OCI-LY3 (cell line): Measurements from ENCODE around the gene GPR32.

Source experiments
- EZH2phosphoT487 ChIP-seq: fragments of 200-600 bp; shearing (Covaris generic); IDR thresholded peaks from 2 replicates; pipeline ENCODE4 v1.6.1; 2018; ENCODE audit warnings: antibody characterized with exemption, mixed run types, low read depth
- TF ChIP-seq, protein P1 (sequence below): fragments of 200-600, 300-600 bp; sonication (generic); IDR thresholded peaks from 2 replicates; pipeline ENCODE4 v1.5.1; 2014; ENCODE audit warnings: antibody characterized with exemption, low read length, low read depth

DNA sequence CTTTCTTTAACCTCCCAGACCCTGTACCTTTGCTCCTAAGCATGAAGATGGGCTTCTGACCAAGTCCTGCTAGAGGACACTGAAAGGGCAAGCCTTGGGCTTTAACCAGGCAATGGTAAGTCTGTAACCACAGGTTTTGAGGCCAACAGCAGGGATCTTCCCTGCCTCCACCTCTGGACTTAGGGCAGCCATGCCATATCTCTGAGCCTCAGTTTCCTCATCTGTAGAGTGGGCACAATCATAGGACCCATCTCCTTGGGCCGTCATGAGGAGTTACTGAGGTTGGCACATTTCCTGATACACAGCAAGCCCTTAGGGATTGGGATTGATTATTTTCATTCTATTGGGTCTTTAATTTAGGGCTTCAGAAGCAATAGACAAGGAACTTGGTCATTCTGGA, 38.6 kb downstream of the GPR32 start:
- TF ChIP-seq, protein P1, sequence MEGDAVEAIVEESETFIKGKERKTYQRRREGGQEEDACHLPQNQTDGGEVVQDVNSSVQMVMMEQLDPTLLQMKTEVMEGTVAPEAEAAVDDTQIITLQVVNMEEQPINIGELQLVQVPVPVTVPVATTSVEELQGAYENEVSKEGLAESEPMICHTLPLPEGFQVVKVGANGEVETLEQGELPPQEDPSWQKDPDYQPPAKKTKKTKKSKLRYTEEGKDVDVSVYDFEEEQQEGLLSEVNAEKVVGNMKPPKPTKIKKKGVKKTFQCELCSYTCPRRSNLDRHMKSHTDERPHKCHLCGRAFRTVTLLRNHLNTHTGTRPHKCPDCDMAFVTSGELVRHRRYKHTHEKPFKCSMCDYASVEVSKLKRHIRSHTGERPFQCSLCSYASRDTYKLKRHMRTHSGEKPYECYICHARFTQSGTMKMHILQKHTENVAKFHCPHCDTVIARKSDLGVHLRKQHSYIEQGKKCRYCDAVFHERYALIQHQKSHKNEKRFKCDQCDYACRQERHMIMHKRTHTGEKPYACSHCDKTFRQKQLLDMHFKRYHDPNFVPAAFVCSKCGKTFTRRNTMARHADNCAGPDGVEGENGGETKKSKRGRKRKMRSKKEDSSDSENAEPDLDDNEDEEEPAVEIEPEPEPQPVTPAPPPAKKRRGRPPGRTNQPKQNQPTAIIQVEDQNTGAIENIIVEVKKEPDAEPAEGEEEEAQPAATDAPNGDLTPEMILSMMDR = no peak
- no peak for TF ChIP-seq EZH2phosphoT487
